ENCODE measurements around the gene STIM1.

The STIM1 gene

GRCh38 chr11:3854660-3854976 lies 846 bp upstream of the STIM1 start:
- CTCF ChIA-PET, result interaction anchor here (0.5 to 27.1 kb wide), 60 partner anchors 13 to 396 kb away, joined by 3 to 1868 read pairs (median 6); partner anchors contain the start of genes PGAP2 and RHOG
- no peak for DNase-seq (ENCODE audit: low read depth, low spot score)
- POLR2A ChIA-PET, result interaction anchor here (0.7 to 2.6 kb wide), 7 partner anchors 14 to 218 kb away, joined by 3 to 18 read pairs (median 3); partner anchors contain the start of genes NUP98 and RHOG
- H3K4me3 ChIP-seq (ENCODE audit: low read depth, low read length), result 0 out of 2 replicates have a peak overlapping the region, but pooled peaks have one; percentile 6
- no peak for TF ChIP-seq CTCF (IDR thresholded peaks at IDR 0.05; ENCODE audit: insufficient read depth, low read length, missing control alignments)

GRCh38 chr11:3855808-3856491 lies 486 bp downstream of the STIM1 start:
- ChIA-PET POLR2A (interaction anchor here (0.6 to 2.6 kb wide), 7 partner anchors 15 to 217 kb away, joined by 3 to 18 read pairs (median 4); partner anchors contain the start of genes PGAP2 and RHOG), CTCF (interaction anchor here (0.7 to 27.1 kb wide), 27 partner anchors 12 to 243 kb away, joined by 3 to 1868 read pairs (median 13); partner anchors contain the start of genes PGAP2 and RHOG)
- DNase-seq (ENCODE audit: low read depth, low spot score), result no peak
- peak overlapping the region; percentile 85 for H3K4me3 ChIP-seq (ENCODE audit: low read depth, low read length)
- TF ChIP-seq CTCF (IDR thresholded peaks at IDR 0.05; ENCODE audit: insufficient read depth, low read length, missing control alignments), result no peak

GRCh38 chr11:3856856-3857553 lies 1.5 kb downstream of the STIM1 start:
- ChIA-PET CTCF (interaction anchor here (0.8 to 27.1 kb wide), 9 partner anchors 8 to 231 kb away, joined by 3 to 1868 read pairs (median 51); partner anchors contain the start of gene RHOG), POLR2A (interaction anchor here (0.6 kb wide), 1 partner anchor 210 kb away, joined by 3 read pairs; no protein-coding TSS in a partner anchor)
- no peak for DNase-seq (ENCODE audit: low read depth, low spot score)
- no peak for TF ChIP-seq CTCF (IDR thresholded peaks at IDR 0.05; ENCODE audit: insufficient read depth, low read length, missing control alignments)
- peak overlapping the region; percentile 85 for H3K4me3 ChIP-seq (ENCODE audit: low read depth, low read length)

- DNase-seq (ENCODE audit: low read depth, low spot score), result no peak
- POLR2A ChIA-PET, result no interaction called here
- CTCF ChIA-PET, result interaction anchor here (0.8 to 9.3 kb wide), 7 partner anchors 9 to 231 kb away, joined by 3 to 106 read pairs (median 7); no protein-coding TSS in a partner anchor
- no peak overlapping the region for H3K4me3 ChIP-seq (ENCODE audit: low read depth, low read length)
- no peak for TF ChIP-seq CTCF (IDR thresholded peaks at IDR 0.05; ENCODE audit: insufficient read depth, low read length, missing control alignments)
Observed at GRCh38 chr11:3857628-3858027, 2.2 kb downstream of the STIM1 start.

GRCh38 chr11:3859373-3859881 lies 4.0 kb downstream of the STIM1 start:
- H3K4me3 ChIP-seq (ENCODE audit: low read depth, low read length), result no peak overlapping the region

More at GRCh38 chr11:3859373-3859881, 4.0 kb downstream of the STIM1 start:
- POLR2A ChIA-PET, result no interaction called here
- no peak for DNase-seq (ENCODE audit: low read depth, low spot score)
- CTCF ChIA-PET, result interaction anchor here (0.8 to 9.3 kb wide), 6 partner anchors 8 to 213 kb away, joined by 3 to 106 read pairs (median 19); partner anchors contain the start of gene RHOG
- no peak for TF ChIP-seq CTCF (IDR thresholded peaks at IDR 0.05; ENCODE audit: insufficient read depth, low read length, missing control alignments)
